Measurements from ENCODE around the gene FMN1.

The FMN1 gene, protein sequence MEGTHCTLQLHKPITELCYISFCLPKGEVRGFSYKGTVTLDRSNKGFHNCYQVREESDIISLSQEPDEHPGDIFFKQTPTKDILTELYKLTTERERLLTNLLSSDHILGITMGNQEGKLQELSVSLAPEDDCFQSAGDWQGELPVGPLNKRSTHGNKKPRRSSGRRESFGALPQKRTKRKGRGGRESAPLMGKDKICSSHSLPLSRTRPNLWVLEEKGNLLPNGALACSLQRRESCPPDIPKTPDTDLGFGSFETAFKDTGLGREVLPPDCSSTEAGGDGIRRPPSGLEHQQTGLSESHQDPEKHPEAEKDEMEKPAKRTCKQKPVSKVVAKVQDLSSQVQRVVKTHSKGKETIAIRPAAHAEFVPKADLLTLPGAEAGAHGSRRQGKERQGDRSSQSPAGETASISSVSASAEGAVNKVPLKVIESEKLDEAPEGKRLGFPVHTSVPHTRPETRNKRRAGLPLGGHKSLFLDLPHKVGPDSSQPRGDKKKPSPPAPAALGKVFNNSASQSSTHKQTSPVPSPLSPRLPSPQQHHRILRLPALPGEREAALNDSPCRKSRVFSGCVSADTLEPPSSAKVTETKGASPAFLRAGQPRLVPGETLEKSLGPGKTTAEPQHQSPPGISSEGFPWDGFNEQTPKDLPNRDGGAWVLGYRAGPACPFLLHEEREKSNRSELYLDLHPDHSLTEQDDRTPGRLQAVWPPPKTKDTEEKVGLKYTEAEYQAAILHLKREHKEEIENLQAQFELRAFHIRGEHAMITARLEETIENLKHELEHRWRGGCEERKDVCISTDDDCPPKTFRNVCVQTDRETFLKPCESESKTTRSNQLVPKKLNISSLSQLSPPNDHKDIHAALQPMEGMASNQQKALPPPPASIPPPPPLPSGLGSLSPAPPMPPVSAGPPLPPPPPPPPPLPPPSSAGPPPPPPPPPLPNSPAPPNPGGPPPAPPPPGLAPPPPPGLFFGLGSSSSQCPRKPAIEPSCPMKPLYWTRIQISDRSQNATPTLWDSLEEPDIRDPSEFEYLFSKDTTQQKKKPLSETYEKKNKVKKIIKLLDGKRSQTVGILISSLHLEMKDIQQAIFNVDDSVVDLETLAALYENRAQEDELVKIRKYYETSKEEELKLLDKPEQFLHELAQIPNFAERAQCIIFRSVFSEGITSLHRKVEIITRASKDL (N-terminal part only)

DNA sequence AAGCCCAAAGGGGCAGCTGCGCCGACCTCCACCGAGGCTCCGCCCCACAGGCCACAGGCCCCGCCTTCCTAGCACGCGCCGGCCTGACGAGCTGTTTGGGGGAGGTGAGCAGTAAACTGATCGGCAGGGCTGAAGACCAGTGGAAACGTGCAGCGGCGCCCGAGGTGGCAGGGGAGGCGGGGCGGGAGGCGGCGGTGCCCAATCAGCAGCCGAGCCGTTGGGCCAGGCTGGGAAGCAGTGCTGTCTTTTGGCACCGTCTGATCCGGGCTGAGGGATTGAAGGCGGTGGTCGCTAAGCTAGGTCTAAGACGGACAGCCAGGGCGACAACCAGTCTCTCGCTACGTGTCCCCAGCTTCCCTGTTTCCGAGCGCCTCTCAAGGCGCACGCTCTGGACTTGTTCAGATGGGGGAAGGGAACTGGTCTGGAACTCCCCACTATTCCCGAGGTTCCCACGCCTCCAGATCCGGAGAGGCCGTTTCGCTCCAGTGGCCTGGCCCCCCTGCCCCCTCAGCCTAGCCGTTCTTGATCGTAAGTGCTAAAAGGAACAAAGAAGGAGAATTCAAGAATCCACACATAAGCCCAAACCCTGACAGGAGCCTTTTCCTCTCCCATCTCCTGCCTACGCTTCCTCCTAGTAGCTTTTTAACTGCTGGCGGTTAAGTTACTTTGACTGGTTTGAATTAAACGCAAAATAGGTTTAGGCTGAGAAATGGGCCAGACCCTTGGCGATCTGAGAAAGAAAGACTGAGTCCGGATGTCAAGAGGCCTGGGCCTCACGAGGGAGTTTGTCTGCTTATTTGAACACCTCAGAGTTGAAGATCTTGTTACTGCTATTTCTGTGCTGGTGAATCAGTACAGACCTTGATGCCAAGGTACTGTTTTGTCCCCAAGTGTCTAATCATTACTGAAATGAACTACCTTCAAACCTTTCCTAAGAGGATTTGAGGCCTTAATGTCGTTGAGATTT is at the start of gene FMN1:
TSS of gene FMN1 (minus strand) at position 11 of the 967 bp plus-strand sequence. CDS start 39,800 bp downstream, outside the sequence.
- in situ Hi-C loops (cut with HindIII; ENCODE audit: low sequenced_read_pairs): no loop called here

- in situ Hi-C loops (cut with HindIII; ENCODE audit: low sequenced_read_pairs): no loop called here
These were observed 49.4 kb upstream of the FMN1 start for GRCh38 chr15:33243869-33244268.

DNA sequence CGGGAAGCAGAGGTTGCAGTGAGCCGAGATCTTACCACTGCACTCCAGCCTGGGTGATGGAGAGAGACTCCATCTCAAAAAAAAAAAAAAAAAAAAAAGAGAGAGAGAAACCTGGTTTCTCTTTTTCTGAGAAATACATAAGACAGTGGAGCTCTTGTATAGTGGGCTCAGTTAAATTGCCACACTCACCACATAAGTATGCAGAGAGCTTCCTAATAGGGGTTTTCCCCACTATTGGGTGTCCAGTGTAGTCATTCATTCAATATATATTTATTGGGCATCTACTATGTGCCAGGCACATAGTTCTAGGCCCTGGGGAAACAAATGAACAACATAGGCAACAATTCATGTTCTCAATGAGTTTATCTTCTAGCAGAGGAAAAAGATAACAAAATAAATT is 48.9 kb upstream of the FMN1 start:
- in situ Hi-C loops (cut with HindIII; ENCODE audit: low sequenced_read_pairs): no loop called here

DNA sequence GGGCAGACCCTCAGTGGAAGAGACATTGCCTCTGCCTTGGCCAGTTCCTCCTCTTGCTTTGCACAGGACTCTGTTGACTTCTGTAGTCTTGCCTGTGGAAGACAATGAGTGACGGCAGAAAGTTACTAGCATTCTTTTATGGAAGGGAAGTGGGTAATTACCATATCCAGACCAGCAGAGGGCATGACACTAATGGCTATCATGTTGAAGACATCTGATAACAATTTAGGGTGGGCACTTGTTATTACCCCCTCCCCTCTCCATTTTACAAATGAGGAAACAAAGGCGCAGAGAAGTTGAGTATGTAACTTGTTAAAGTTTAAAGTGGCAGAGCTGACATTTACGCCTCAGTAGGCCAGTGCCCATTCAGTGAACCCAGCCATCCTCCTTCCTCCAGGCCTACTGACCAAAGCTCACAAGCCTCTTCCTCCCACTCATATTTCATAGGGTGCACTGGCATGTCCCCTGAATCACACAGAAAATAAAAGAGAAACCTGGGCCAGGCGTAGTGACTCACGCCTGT is 48.2 kb upstream of the FMN1 start:
- in situ Hi-C loops (cut with HindIII; ENCODE audit: low sequenced_read_pairs): no loop called here

GRCh38 chr15:33242165-33242564 is 47.7 kb upstream of the FMN1 start:
- in situ Hi-C loops (cut with HindIII; ENCODE audit: low sequenced_read_pairs): no loop called here

GRCh38 chr15:33236841-33237509 is 42.5 kb upstream of the FMN1 start:
- in situ Hi-C loops (cut with HindIII; ENCODE audit: low sequenced_read_pairs): no loop called here

- in situ Hi-C loops (cut with HindIII; ENCODE audit: low sequenced_read_pairs): no loop called here
These were observed 39.5 kb upstream of the FMN1 start for GRCh38 chr15:33234020-33234461.

DNA sequence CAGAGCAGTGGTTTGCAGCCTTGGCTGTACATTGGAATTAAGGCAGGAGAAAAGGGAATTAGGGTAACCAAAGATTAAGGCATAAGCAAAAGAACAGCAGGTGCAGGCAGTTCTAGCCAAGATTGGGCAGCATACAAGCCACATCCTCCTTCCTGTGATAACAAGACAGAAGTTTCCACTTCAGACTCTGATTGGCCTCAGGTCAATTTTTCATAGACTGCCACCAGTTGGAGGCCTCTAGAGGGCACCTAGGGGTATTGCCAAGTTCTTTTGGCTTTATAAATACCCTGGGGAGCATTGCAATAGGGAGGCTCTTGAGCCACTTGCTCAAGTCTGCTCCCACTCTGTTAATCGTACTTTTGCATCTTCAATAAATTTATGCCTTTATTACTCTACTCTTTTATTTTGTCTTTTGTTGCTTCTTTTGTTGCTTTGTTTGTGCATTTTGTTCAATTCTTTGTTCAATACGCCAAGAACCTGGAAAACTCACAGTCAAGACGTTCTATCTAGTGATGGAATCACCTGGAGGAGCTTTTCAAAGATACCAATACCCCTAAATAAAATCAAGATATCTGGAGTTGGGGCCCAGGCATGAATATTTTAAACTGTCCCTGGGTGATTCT is 32.2 kb upstream of the FMN1 start:
- in situ Hi-C loops (cut with HindIII; ENCODE audit: low sequenced_read_pairs): no loop called here

GRCh38 chr15:33218071-33218491 is 23.6 kb upstream of the FMN1 start:
- in situ Hi-C loops (cut with HindIII; ENCODE audit: low sequenced_read_pairs): no loop called here

DNA sequence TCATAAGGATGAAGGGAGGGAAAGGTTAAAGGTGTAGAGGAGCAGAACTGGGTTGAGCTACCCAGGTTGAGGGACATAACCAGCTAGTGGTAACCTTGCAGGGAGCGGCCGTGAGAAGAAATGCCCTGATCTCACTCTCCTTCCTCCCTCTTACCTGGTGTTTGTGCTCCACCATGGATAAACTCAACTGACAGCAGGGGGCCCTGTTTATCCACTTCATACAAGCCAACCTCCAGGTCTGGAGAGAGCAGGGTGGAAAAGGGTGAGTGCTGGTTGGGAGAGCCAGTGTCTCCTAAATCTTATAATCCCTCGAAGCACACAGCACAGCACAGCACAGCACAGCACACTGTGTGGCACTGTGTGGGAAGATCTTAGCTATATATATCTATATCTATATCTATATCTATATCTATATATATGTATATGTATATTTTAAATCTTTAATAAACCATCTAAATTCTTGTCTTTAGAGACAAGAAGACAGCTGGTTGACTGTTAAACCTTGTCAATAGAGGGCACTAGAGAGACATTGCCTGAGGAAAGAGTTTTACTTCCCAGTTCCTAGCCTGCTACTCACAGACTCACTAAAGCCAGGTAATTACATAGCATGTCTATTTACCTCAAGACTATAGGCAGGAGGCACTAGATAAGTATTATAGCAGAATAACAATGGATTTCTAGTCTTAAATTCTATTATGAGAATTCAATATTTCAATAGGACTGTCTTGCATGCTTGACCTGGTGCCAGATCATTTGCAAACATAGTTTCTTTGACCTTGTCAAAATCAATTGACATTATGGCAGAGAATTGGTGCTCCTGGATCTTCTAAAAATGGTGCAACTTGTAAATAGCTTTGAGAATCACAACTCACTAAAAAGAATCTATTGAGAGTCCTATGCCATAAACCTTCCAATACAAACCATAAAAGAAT is 21.7 kb upstream of the FMN1 start:
- in situ Hi-C loops (cut with HindIII; ENCODE audit: low sequenced_read_pairs): no loop called here

DNA sequence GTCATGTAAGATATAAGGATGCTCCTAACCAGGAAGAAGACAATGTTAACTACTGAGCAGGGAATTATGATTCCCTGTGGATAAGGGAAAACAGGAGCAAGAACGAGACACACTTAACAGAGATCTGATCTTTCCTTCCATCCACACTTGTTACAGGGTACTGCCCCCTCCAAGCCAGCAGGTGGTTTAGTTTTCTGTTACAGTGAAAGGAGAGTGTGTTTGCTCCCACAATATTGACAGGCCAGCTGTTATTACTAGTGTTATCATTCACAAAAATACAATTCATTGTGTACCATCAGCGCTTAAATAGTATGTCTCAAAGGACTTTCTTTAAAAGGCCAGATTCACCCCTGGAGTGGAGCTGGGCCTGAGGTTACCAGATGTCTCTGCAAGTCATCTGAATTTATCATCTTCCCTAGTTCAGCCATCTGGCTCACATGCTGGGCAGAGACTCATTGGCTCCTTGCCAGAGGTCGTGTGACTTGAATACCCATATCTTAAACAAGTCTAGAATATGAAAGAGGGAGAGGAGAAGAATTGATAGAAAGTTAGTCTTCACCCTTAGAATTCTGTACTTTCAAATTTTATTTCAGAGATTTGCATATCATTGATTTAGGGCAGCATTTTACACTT is 16.8 kb upstream of the FMN1 start:
- in situ Hi-C loops (cut with HindIII; ENCODE audit: low sequenced_read_pairs): no loop called here

- in situ Hi-C loops (cut with HindIII; ENCODE audit: low sequenced_read_pairs): no loop called here
These were observed 15.3 kb upstream of the FMN1 start for GRCh38 chr15:33209575-33210481.

DNA sequence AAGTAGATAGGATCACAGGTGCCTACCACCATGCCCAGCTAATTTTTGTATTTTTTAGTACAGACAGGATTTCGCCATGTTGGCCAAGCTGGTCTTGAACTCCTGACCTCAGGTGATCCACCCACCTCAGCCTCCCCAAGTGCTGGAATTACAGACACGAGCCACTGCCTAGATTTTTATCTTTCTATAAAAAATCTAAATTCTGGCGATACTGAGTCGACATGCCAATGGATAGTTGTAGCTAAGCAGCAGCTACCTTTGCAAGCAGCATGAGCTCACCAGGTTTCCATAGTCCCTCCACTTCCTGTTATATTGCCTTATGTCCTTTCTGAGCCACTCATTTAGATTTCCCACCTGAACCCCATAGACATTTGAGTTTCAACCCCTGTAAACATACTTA is 13.1 kb upstream of the FMN1 start:
- in situ Hi-C loops (cut with HindIII; ENCODE audit: low sequenced_read_pairs): no loop called here

DNA sequence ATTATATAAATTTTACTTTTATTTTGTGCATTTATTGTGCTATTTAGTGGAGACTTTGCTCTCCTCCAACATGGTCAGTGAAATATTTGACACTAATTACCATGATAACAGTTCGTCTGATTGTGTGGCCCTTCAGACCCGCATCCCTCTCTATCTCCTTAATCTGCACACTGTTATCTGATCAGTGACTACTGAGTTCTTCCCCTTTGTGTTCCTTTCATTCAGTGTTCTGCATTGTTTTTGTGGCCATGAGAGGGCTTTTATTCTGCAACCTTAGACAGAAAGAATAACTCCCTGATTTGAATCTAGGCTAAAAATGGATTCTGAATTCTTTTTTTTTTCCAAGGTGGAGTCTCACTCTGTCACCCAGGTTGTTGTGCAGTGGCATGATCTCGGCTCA is 11.9 kb upstream of the FMN1 start:
- in situ Hi-C loops (cut with HindIII; ENCODE audit: low sequenced_read_pairs): no loop called here

- in situ Hi-C loops (cut with HindIII; ENCODE audit: low sequenced_read_pairs): no loop called here
These were observed 10.4 kb upstream of the FMN1 start for GRCh38 chr15:33204926-33205325.

- in situ Hi-C loops (cut with HindIII; ENCODE audit: low sequenced_read_pairs): no loop called here
These were observed 9.6 kb upstream of the FMN1 start for GRCh38 chr15:33204087-33204486.
